Pulmonary artery endothelial cell (primary cell): ENCODE results near the gene HHATL. TPM values are rescaled to one million over a fixed set of nuclear protein-coding genes. Genes with fewer than 3 reads are reported as not detected.

ENCODE experiments used
- DNase-seq: peaks from one replicate; pipeline ENCODE4 v3.0.0-alpha.2; 2011; ENCODE audit warnings: low read depth, low spot score
- total RNA-seq: library from RNA; depleted of rRNA; stranded (reverse); fragments of >200 nt; gene quantifications from 2 replicates; pipeline ENCODE4 v1.2.3, GENCODE V29; 2014

Gene HHATL
- total RNA-seq, 1 donor from 2014 or later = not detected

GRCh38 chr3:42713747-42714146, 11.1 kb upstream of the HHATL start:
- DNase-seq = no peak

DNA sequence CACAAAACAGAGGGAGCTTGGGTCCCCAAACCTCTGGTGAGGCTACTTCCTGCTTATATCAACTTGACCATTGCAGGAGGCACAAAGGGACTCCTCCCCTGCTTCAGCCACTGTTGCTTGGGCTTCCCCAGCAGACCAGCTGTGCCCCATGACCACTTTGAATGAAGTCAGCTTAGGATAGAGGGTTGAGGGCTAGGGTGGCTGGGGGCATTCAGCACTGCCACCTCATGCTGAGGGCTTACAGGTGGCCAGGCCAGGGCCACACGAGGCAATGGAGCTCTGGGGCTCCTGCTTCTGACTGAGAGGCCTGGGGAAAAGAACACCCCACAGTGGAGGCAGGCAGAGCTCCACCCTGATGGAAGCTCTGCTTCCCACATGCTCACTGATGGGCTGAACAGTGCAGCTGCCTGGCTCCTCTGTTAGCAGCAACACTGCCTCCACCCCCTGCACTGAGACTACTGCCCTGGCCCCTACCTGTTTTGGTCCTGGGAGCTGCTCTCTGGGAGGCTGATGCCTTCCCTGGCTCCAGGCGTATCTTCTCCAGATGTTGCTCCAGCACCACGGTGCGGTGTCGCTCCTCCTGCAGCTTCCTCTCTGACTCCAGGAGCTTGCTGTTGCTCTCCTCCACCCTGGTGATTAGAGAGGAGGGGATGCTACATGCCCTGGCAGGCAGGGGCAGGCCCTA, 10.2 kb upstream of the HHATL start:
- no peak for DNase-seq

- DNase-seq = no peak
Observed at GRCh38 chr3:42712344-42712648, 9.7 kb upstream of the HHATL start.

DNA sequence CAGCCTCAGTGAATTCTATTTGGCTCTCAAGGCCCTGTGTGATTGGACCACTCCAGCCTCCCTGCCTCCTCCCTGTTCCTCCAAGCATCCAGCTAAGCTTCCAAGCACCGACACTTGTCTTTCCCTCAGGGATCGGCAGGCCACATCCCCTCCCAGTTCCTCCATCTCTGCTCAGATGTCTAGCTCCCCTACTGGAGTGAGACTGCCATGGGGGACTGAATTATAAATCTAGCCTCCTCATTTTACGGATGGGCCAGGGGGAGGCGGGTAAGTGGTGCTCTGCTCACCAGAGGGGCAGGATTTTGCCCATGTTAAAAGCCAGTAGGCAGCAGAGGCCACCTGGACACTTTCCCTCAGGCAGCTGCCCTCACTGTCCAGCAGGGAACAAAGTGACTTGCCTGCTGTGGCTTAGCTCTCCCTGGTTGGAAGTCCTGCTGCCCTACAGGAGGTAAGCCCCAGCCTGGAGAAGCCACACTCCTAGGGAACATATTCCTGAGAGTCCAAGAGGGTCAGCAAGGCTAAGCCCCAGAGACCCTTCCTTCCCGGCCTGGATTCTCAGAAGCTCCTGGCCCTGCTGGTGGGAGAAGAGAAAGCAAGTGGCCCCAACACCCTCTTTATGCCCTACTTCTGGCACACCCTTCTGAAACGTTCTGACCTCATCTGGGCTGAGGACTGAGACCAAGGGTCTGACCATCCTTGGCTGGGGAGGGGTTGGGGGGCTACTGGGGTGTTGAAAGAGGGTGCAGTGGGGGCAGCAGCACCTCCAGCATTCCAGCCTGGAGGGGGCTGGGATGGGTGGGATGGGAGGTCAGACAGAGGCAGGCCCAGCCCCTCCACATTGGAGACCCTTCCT, 9.1 kb upstream of the HHATL start:
- DNase-seq = no peak

- no peak for DNase-seq
Observed at GRCh38 chr3:42710323-42711021, 7.9 kb upstream of the HHATL start.

- DNase-seq = no peak
Observed at GRCh38 chr3:42709621-42710020, 7.0 kb upstream of the HHATL start.

DNA sequence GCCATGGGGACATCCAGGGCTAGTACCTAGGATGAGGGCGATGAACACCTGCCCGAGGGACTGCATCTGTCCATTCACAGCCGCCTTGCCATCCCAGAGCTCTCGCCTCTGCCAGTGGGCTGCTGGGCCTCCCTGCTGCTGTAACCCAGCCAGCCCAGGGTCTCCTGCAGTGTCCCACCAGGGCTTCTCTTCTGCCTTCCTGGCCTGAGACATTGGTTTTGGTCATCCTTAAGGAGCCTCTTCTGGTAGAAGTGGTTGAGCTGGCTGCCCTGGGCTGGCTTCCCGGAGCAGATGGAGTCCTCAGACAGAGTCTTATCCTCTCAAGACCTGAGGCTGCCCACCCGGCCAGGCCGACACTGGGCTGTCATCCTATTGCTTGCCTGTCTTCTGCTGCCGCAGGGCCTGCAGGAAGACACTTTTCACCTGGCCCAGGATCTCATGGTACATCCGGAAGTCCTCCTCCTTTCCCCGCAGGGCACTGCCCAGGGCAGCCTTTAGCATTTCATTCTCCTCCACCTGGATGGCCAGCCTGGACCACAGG, 6.1 kb upstream of the HHATL start:
- no peak for DNase-seq

GRCh38 chr3:42707620-42708355, 5.2 kb upstream of the HHATL start:
- DNase-seq = no peak

- no peak for DNase-seq
Observed at GRCh38 chr3:42706721-42707619, 4.4 kb upstream of the HHATL start.

GRCh38 chr3:42705962-42706585, 3.5 kb upstream of the HHATL start:
- DNase-seq = no peak

DNA sequence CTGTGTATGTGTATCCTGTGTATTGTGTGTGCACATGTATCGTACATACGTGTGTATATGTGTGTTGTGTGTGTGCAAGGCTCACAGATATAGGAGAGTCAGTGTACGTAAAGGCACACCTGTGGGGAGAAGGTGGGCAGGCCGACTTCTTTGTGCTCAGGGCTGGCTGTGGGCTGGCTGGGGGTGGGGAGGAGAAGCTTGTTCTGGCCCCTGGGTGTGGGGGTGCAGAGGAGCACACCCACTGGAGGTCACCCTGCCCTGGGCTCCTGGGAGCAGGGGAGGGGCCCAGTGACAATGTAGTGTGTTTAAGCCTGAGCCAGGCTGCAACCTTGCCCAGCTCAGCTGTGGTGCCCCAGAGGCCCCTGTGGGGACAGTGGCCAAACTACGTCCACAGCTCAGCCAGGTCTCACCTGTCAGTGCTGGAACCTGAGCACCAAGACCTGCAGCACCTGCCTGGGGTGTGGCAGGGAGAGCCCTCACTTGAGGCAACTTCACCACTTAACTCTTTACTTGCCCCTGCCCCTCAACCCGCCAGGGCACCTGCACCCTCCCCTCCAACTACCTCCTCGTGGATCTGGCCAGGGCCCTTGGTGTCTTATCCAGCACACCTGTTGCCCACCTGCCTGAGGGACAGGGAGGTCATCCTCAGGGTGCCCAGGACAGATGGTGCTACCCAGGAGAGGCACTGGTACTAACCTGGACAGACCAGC, 2.6 kb upstream of the HHATL start:
- no peak for DNase-seq

DNA sequence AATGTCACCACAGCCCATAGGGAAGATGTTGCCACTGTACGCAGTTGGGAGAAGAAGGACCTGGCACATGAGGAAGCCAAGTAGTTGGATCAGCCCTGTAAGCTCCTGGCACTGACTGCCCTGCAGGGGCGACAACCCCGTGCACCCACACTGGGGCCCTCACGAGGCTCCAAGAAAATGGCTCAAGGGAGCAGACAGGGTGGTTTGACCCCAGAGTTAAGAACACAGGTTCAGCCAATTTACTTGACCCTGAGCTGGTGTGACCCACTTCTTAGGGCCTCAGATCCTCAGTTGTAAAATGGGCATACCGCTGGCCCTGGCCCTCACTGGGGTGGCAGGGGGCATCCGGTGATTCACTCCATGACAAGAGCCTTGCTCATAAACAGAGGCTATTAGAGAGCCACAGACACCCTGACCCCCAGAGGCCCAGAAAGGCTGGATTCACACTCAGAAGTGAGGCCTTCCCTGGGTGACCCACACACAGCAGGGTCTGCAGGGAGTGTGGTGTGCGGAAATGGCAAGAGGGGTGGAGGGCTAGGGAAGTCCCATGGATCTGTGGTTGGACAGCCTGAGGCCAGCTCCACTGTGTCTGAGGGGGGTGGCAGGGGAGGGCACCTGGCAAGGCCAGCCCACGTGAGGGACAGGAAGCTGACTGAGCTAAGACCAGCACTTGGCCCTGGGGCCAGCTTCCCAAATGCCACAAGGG, 1.7 kb upstream of the HHATL start:
- DNase-seq = no peak

- DNase-seq = no peak
Observed at GRCh38 chr3:42703695-42704025, 1.1 kb upstream of the HHATL start.

DNA sequence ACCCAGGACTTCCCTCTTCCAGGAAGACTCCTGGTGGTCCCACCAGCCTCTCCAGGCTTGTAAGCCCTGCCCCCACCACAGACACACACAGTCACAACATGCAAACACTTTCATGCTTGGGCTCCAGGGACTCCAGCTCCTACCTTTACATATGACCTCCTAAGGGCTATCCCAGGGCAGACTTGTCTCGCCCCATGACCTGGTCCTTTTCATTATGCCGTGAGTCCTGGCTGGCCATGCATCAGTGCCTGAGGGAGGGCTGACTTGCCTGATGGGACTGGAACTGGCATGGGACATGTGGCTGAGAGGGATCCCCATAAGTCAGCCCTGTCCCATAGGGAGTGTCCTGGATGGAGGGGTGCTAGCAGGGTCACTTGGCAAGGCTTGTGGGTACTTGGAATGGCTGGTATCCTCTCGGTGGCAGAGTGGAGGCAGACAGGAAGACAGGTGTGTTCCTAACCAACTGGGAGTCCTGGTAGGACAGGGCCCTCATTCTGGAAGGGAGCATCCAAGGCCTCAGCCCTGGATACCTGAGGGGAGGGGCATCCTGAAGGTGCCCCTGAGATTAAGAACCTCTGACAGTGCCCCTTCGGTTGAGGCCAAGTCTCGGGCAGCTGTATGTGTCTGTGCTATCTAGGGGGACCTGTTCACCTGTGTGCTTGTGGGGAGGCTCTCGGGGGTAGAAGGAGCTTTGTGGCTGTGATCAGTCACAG, 540 bp upstream of the HHATL start:
- DNase-seq = no peak

DNA sequence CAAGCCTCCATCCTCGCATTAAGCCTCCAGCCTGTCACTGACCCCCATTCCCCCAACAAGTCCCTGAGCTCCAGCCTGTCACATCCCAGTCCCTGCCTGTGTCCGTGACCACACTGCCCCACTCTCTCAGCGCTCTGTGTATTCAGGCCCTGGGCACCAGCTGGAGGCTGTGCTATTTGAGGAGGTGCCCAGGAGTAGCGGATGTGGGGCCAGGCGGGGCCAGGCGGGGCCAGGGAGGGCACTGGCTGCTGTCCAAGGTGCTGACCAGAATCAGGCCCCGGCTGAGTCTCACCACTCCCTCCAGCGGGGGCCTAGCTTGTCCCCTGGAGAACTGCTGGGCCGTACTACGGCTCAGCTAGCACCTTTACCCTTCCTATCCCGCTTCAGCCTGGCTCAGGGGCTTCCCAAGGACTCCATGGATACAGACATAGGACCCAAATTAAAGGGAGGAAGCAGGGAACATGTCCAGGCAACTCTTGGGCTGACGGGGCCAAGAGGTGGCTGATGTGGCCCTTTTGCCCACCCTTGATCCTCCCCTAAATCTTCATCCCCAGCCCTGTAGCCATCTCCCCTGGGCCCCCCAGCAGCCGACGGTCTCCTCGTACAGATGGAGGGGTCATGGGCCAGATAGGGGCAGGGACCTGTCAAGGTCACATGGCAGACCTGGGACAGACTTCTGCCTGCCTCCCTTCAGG, 1.1 kb downstream of the HHATL start:
- DNase-seq = no peak

DNA sequence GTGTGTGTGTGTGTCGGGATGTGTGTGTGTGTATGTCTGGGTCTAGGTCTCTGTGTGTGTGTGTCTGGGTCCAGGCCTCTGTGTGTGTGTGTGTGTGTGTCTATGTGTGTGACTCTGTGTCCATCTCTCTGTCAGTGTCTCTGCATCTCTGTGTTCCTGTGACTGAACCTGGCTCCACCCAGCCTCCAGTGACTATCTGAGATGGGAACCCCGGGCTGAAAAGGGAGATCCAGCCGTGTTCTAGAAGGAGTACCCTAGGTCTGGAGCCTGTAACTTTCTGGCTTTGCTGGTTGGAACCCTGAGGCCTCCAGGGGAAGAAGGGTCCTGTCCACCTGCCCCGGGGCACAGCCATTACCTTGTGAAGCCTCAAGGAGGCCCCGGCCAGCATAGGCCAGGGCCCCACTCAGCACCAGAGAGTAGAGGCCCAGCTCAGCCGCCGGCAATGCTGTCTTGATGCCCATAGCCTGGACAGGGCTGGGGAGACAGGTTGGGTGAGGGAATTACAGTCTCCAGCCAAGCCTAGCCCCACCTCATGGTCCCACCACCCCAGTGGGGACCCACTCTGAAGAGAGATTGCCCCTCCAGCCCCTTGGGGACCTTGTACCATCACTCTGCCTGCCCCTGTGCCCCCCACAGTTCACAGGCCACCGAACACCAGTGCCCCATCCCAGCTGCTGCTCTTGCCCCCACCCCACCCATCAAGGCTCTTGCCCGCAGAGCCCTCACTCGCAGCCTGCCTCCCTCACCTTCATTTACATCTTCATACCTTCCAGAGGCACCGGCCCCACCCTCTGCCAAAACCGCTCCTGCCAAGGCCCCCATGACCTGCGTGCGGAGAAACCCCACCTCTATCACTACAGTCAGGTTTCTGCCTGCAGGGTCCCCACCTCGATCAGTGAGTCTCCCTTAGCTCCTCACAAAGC, 2.0 kb downstream of the HHATL start:
- DNase-seq = no peak
